Sigmoid colon (tissue), 4 donors: Measurements from ENCODE around the gene FNIP1.

Experiments used
- POLR2AphosphoS5 ChIP-seq, 4 donors: sonication (generic); formaldehyde crosslinking; IDR thresholded peaks; one replicate each; pipeline ENCODE4 v1.6.1; 2017; ENCODE audit warnings: antibody characterized with exemption in 4 of 4
- TF ChIP-seq, protein P1 (sequence below), 4 experiments: fragments of 450-650 bp in 3 of 4; fragments of 200-600 bp in 1 of 4; IDR thresholded peaks; one replicate each; pipeline ENCODE4 v1.5.1; 2016 to 2019; ENCODE audit warnings: antibody characterized with exemption in 4 of 4, mild to moderate bottlenecking in 3 of 4, moderate library complexity in 2 of 4

DNA sequence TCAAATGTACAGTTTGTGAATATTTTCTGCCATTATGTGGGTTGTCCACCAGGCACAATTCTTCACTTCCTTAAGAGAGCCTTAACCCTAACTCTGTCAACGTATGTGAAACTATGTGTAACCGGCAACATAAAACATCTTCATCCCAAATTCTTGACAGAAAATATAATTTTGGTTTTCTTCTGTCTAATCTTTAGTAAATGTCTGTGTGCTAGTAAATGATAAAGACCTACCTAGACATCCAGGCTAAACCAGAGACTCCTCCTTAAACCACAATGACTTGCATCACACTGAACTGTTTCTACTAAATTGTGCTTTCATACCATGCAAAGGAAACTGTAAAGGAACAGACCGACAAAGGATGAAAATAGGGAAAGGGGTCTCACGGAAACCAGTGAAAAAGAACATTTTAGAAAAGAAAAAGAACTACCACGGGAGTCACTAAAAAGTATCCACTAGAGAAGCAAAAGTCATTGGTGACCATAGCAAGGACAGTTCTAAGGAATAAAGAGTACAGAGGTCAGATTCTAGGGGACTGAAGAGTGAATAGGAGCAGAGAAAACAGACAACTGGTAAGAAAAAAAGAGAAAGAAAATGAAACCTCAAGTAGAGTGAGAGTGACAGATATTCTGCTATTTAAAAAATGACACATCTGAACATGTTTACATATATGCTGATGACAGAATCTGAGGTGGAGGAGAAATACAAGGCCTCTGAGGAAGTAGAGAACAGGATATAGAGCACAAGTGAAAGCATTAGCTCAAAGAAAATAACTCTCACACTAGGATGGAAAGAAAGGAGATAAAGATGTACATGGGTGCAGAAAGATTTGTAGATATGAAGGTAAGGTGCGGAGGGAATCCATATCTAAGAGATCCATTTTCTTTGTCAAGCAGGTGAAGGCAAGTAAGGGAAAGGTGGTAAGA is 49.4 kb downstream of the FNIP1 start:
- TF ChIP-seq, protein P1, sequence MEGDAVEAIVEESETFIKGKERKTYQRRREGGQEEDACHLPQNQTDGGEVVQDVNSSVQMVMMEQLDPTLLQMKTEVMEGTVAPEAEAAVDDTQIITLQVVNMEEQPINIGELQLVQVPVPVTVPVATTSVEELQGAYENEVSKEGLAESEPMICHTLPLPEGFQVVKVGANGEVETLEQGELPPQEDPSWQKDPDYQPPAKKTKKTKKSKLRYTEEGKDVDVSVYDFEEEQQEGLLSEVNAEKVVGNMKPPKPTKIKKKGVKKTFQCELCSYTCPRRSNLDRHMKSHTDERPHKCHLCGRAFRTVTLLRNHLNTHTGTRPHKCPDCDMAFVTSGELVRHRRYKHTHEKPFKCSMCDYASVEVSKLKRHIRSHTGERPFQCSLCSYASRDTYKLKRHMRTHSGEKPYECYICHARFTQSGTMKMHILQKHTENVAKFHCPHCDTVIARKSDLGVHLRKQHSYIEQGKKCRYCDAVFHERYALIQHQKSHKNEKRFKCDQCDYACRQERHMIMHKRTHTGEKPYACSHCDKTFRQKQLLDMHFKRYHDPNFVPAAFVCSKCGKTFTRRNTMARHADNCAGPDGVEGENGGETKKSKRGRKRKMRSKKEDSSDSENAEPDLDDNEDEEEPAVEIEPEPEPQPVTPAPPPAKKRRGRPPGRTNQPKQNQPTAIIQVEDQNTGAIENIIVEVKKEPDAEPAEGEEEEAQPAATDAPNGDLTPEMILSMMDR (IDR thresholded peaks at IDR 0.05): no peak
- no peak for TF ChIP-seq POLR2AphosphoS5 (IDR thresholded peaks at IDR 0.05)
